ENCODE measurements around the gene P2RY4.

Gene P2RY4

GRCh38 chrX:70208479-70208878 is 51.5 kb downstream of the P2RY4 start:
- Histone ChIP-seq H3K9me3 (ENCODE audit: insufficient read depth, low read length) (no peaks in the 10 kb centered on the region), H3K79me2 (ENCODE audit: low read length) (no peaks in the 10 kb centered on the region), H3K9ac (ENCODE audit: low read length) (no peak overlapping the region), H3K27ac (ENCODE audit: low read length) (no peak overlapping the region), H2AFZ (ENCODE audit: low read depth, low read length) (no peak overlapping the region), H3K27me3 (ENCODE audit: low read depth, low read length) (no peaks in the 10 kb centered on the region), H4K20me1 (ENCODE audit: insufficient read depth, low read length) (no peaks in the 10 kb centered on the region), H3K36me3 (replicated peaks; ENCODE audit: low read depth, low read length) (no peaks in the 10 kb centered on the region), H3K4me2 (ENCODE audit: low read length) (no peak overlapping the region), H3K4me1 (ENCODE audit: low read length) (no peaks in the 10 kb centered on the region), H3K4me3 (ENCODE audit: low read length) (no peak overlapping the region)
- no peak for TF ChIP-seq EZH2phosphoT487 (IDR thresholded peaks at IDR 0.05; ENCODE audit: low read depth)
- TF ChIP-seq, protein P1, sequence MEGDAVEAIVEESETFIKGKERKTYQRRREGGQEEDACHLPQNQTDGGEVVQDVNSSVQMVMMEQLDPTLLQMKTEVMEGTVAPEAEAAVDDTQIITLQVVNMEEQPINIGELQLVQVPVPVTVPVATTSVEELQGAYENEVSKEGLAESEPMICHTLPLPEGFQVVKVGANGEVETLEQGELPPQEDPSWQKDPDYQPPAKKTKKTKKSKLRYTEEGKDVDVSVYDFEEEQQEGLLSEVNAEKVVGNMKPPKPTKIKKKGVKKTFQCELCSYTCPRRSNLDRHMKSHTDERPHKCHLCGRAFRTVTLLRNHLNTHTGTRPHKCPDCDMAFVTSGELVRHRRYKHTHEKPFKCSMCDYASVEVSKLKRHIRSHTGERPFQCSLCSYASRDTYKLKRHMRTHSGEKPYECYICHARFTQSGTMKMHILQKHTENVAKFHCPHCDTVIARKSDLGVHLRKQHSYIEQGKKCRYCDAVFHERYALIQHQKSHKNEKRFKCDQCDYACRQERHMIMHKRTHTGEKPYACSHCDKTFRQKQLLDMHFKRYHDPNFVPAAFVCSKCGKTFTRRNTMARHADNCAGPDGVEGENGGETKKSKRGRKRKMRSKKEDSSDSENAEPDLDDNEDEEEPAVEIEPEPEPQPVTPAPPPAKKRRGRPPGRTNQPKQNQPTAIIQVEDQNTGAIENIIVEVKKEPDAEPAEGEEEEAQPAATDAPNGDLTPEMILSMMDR (IDR thresholded peaks at IDR 0.05; ENCODE audit: low read depth, low read length): no peak

Measured in OCI-LY3 (cell line).